OCI-LY1 (cell line): ENCODE data around the gene CHPF2.

Experiments used
- H2AFZ ChIP-seq: fragments of 200-600 bp; sonication (generic), shearing (Covaris generic); 2 replicates; pipeline ENCODE4 v1.6.0; 2014; ENCODE audit warnings: antibody characterized with exemption, mild to moderate bottlenecking, low read length
- H3F3A ChIP-seq: fragments of 200-600 bp; sonication (generic), shearing (Covaris generic); 2 replicates; pipeline ENCODE4 v1.6.0; 2014; ENCODE audit warnings: mild to moderate bottlenecking, antibody characterized with exemption, low read length, moderate library complexity; ENCODE audit not compliant: insufficient read depth
- H3K27ac ChIP-seq: fragments of 200-600 bp; sonication (generic); 2 replicates; pipeline ENCODE4 v1.5.1; 2014; ENCODE audit warnings: low read length, mixed run types, mild to moderate bottlenecking, low read depth; ENCODE audit not compliant: poor library complexity, severe bottlenecking
- H3K27me3 ChIP-seq: fragments of 200-600 bp; sonication (generic); 2 replicates; pipeline ENCODE4 v1.6.0; 2014; ENCODE audit warnings: antibody characterized with exemption, mild to moderate bottlenecking, low read length, moderate library complexity; ENCODE audit not compliant: insufficient read depth
- H3K36me3 ChIP-seq: fragments of 200-600 bp; sonication (generic); 2 replicates; pipeline ENCODE4 v1.6.1; 2014; ENCODE audit warnings: mild to moderate bottlenecking, antibody characterized with exemption, low read length, moderate library complexity, mixed read lengths; ENCODE audit not compliant: insufficient read depth
- H3K4me1 ChIP-seq: fragments of 200-600 bp; sonication (generic); 2 replicates; pipeline ENCODE4 v1.5.1; 2014; ENCODE audit warnings: mild to moderate bottlenecking, low read length, moderate library complexity; ENCODE audit not compliant: insufficient read depth, severe bottlenecking
- H3K4me2 ChIP-seq: fragments of 200-600 bp; sonication (generic), shearing (Covaris generic); 2 replicates; pipeline ENCODE4 v1.6.1; 2014; ENCODE audit warnings: low read length
- H3K4me3 ChIP-seq: fragments of 200-600 bp; sonication (generic); 2 replicates; pipeline ENCODE4 v1.5.1; 2014; ENCODE audit warnings: low read length, low read depth, mild to moderate bottlenecking, mixed read lengths; ENCODE audit not compliant: poor library complexity, severe bottlenecking
- H3K79me2 ChIP-seq: fragments of 200-600 bp; shearing (Covaris generic); 2 replicates; pipeline ENCODE4 v1.6.1; 2016; ENCODE audit warnings: mixed run types, low read length, mixed read lengths; ENCODE audit not compliant: insufficient read depth
- H3K9ac ChIP-seq: fragments of 200-600 bp; sonication (generic), shearing (Covaris generic); 2 replicates; pipeline ENCODE4 v1.6.1; 2014; ENCODE audit warnings: mild to moderate bottlenecking, low read length, mixed read lengths
- H3K9me2 ChIP-seq: fragments of 200-600 bp; sonication (generic), shearing (Covaris generic); 2 replicates; pipeline ENCODE4 v1.6.1; 2014; ENCODE audit warnings: low read depth, mild to moderate bottlenecking, low read length, mixed read lengths
- H3K9me3 ChIP-seq: fragments of 200-600 bp; shearing (Covaris generic); 2 replicates; pipeline ENCODE4 v1.6.1; 2014; ENCODE audit warnings: low read length, mixed read lengths
- H4K20me1 ChIP-seq: fragments of 200-600 bp; sonication (generic), shearing (Covaris generic); 2 replicates; pipeline ENCODE4 v1.6.0; 2016; ENCODE audit warnings: mild to moderate bottlenecking, low read length; ENCODE audit not compliant: insufficient read depth
- CTCF ChIP-seq: fragments of 200-600 bp; sonication (generic), shearing (Covaris generic); IDR thresholded peaks from 2 replicates; pipeline ENCODE4 v1.5.1; 2017; ENCODE audit warnings: mild to moderate bottlenecking, antibody characterized with exemption, low read length, moderate library complexity, mixed read lengths
- EZH2 ChIP-seq: fragments of 200-600 bp; sonication (generic), shearing (Covaris generic); IDR thresholded peaks from 2 replicates; pipeline ENCODE4 v1.8.0; 2017; ENCODE audit warnings: borderline replicate concordance, mixed run types, mild to moderate bottlenecking, antibody characterized with exemption, low read length, moderate library complexity, mixed read lengths

CHPF2 gene

GRCh38 chr7:151273651-151274390 lies 41.5 kb downstream of the CHPF2 start:
- TF ChIP-seq CTCF (no peak), EZH2 (no peak)
- Histone ChIP-seq H3K4me3 (no peak overlapping the region), H3K4me1 (peaks cover 11% of the 10 kb centered on the region), H2AFZ (no peak overlapping the region), H3K79me2 (no peaks in the 10 kb centered on the region), H3K27ac (no peak overlapping the region), H3K9ac (no peak overlapping the region), H3F3A (no peaks in the 10 kb centered on the region), H3K9me2 (no peaks in the 10 kb centered on the region), H3K36me3 (no peaks in the 10 kb centered on the region), H4K20me1 (no peaks in the 10 kb centered on the region), H3K9me3 (no peaks in the 10 kb centered on the region), H3K27me3 (peaks cover 17% of the 10 kb centered on the region), H3K4me2 (no peak overlapping the region)

GRCh38 chr7:151274396-151274795 lies 42.1 kb downstream of the CHPF2 start:
- H3K27me3 ChIP-seq, result peaks cover 19% of the 10 kb centered on the region
- TF ChIP-seq EZH2 (no peak), CTCF (no peak)
- H3K9me2 ChIP-seq, result no peaks in the 10 kb centered on the region
- H3K36me3 ChIP-seq, result no peaks in the 10 kb centered on the region
- no peaks in the 10 kb centered on the region for H3F3A ChIP-seq
- no peaks in the 10 kb centered on the region for H3K9me3 ChIP-seq
- no peaks in the 10 kb centered on the region for H4K20me1 ChIP-seq
- H3K27ac ChIP-seq, result no peak overlapping the region
- peaks cover 11% of the 10 kb centered on the region for H3K4me1 ChIP-seq
- no peak overlapping the region for H3K4me2 ChIP-seq
- no peak overlapping the region for H3K9ac ChIP-seq
- H3K79me2 ChIP-seq, result no peaks in the 10 kb centered on the region
- H3K4me3 ChIP-seq, result no peak overlapping the region
- H2AFZ ChIP-seq, result no peak overlapping the region

- no peak overlapping the region for H3K9ac ChIP-seq
- peaks cover 11% of the 10 kb centered on the region for H3K4me1 ChIP-seq
- H3F3A ChIP-seq, result no peaks in the 10 kb centered on the region
- H3K27ac ChIP-seq, result no peak overlapping the region
- H3K9me2 ChIP-seq, result no peaks in the 10 kb centered on the region
- no peaks in the 10 kb centered on the region for H3K36me3 ChIP-seq
- no peak overlapping the region for H3K4me3 ChIP-seq
- no peaks in the 10 kb centered on the region for H4K20me1 ChIP-seq
- no peak overlapping the region for H2AFZ ChIP-seq
- H3K27me3 ChIP-seq, result peaks cover 15% of the 10 kb centered on the region
- no peaks in the 10 kb centered on the region for H3K79me2 ChIP-seq
- no peak for TF ChIP-seq EZH2
- TF ChIP-seq CTCF, result no peak
- H3K4me2 ChIP-seq, result no peak overlapping the region
- H3K9me3 ChIP-seq, result no peaks in the 10 kb centered on the region
Measured at GRCh38 chr7:151274936-151275812, 42.9 kb downstream of the CHPF2 start.
